WTC11 (cell line): ENCODE measurements around the gene PARP2. TPM values are rescaled to one million over a fixed set of nuclear protein-coding genes. Genes with fewer than 3 reads are reported as not detected.

Source experiments
- ELF4 ChIP-seq: sonication (generic); formaldehyde crosslinking; IDR thresholded peaks from 2 replicates; pipeline ENCODE4 v1.8.1; 2022; ENCODE audit warnings: low read depth, mild to moderate bottlenecking, moderate library complexity, missing genetic modification reagents
- FOXK1 ChIP-seq: sonication (generic); formaldehyde crosslinking; IDR thresholded peaks from 2 replicates; pipeline ENCODE4 v1.8.0; 2022; ENCODE audit warnings: mild to moderate bottlenecking, moderate library complexity, missing genetic modification reagents
- IRF2 ChIP-seq: sonication (generic); formaldehyde crosslinking; IDR thresholded peaks from 2 replicates; pipeline ENCODE4 v1.8.0; 2022; ENCODE audit warnings: low read depth, missing genetic modification reagents, borderline replicate concordance
- NR2C2 ChIP-seq: sonication (generic); formaldehyde crosslinking; IDR thresholded peaks from 2 replicates; pipeline ENCODE4 v1.8.0; 2022; ENCODE audit warnings: mild to moderate bottlenecking, missing genetic modification reagents
- TEAD1 ChIP-seq: sonication (generic); formaldehyde crosslinking; IDR thresholded peaks from 2 replicates; pipeline ENCODE4 v1.8.0; 2022; ENCODE audit warnings: mild to moderate bottlenecking, missing genetic modification reagents
- TEAD4 ChIP-seq: sonication (generic); formaldehyde crosslinking; IDR thresholded peaks from 2 replicates; pipeline ENCODE4 v1.8.0; 2022; ENCODE audit warnings: mild to moderate bottlenecking, missing genetic modification reagents
- total RNA-seq: library from RNA; stranded (reverse); gene quantifications from 3 replicates; pipeline ENCODE4 v1.2.3, GENCODE V29; 2021
- TF ChIP-seq, protein P1 (sequence below): fragments of 250-450 bp; sonication (Bioruptor Pico); conservative IDR thresholded peaks from 2 replicates; pipeline ENCODE4 v1.9.0; 2021; ENCODE audit warnings: mild to moderate bottlenecking
- TF ChIP-seq, protein P2 (sequence below): sonication (generic); formaldehyde crosslinking; IDR thresholded peaks from 2 replicates; pipeline ENCODE4 v1.8.0; 2023; ENCODE audit warnings: mild to moderate bottlenecking, missing genetic modification reagents
- TF ChIP-seq, protein P3 (sequence below): fragments of 250-450 bp; sonication (Bioruptor Pico); IDR thresholded peaks from 2 replicates; pipeline ENCODE4 v1.9.0; 2021; ENCODE audit warnings: mild to moderate bottlenecking, borderline replicate concordance
- TF ChIP-seq, protein P4 (sequence below): sonication (generic); formaldehyde crosslinking; IDR thresholded peaks from 2 replicates; pipeline ENCODE4 v1.8.1; 2022; ENCODE audit warnings: mild to moderate bottlenecking, missing genetic modification reagents, moderate library complexity, borderline replicate concordance
- TF ChIP-seq, protein P5 (sequence below): fragments of 250-450 bp; sonication (Bioruptor Pico); IDR thresholded peaks from 2 replicates; pipeline ENCODE4 v1.9.0; 2021; ENCODE audit warnings: mild to moderate bottlenecking
- TF ChIP-seq, protein P6 (sequence below): fragments of 250-450 bp; sonication (Bioruptor Pico); IDR thresholded peaks from 2 replicates; pipeline ENCODE4 v2.1.2; 2022; ENCODE audit warnings: mild to moderate bottlenecking, moderate library complexity

Gene PARP2
- total RNA-seq, 1 experiment from 2014 or later = 37.1 TPM

DNA sequence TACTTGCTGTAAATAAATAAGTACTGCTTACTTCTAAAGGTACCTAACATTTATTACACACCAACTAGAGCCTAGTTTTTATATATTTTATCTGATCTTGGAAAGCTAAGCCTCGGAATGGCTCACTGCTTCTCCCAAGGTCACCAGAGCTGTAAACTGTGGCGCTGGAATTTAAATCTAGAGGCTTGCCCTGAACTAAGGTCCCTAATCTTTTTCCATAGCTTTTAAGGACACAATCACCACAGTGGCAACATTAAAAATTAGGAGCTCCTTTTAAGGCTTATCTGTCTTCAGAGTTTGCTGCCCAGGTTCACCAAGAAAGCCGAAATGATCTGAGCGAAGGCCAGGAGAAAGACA is 11.0 kb upstream of the PARP2 start (continued):
- TF ChIP-seq, protein P1, sequence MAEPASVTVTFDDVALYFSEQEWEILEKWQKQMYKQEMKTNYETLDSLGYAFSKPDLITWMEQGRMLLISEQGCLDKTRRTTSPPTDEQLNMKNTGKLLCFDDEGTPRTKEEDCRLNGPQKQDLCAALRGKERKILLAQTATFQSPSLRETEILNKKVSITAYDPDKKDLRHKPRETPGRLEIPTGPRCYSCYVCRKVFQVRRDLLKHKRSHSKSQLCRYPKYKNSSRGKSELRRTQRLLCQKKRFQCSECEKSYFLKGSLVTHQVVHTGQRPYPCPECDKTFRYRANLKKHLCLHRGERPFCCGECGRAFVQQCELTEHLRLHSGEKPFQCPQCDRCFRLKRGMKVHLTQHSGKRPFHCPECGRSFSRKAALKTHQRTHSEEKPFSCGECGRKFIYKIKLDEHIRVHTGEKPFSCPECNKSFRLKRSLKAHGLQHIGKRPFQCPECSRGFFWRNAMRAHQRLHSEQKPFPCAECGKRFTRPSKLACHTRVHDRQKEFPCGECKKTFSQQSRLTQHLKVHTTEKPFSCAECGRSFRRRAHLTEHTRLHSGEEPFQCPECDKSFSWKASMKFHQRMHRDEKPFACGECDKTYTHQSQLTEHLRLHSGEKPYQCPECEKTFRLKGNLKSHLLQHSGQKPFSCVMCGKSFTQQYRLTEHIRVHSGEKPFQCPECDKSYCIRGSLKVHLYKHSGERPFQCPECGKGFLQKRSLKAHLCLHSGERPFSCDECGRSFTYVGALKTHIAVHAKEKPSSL (CRISPR knock-in tag) = no peak
- TF ChIP-seq TEAD4 (CRISPR knock-in tag) (no peak), TEAD1 (CRISPR knock-in tag) (no peak), ELF4 (CRISPR knock-in tag) (no peak), NR2C2 (CRISPR knock-in tag) (no peak), IRF2 (CRISPR knock-in tag) (no peak), FOXK1 (no peak)
- TF ChIP-seq, protein P2, sequence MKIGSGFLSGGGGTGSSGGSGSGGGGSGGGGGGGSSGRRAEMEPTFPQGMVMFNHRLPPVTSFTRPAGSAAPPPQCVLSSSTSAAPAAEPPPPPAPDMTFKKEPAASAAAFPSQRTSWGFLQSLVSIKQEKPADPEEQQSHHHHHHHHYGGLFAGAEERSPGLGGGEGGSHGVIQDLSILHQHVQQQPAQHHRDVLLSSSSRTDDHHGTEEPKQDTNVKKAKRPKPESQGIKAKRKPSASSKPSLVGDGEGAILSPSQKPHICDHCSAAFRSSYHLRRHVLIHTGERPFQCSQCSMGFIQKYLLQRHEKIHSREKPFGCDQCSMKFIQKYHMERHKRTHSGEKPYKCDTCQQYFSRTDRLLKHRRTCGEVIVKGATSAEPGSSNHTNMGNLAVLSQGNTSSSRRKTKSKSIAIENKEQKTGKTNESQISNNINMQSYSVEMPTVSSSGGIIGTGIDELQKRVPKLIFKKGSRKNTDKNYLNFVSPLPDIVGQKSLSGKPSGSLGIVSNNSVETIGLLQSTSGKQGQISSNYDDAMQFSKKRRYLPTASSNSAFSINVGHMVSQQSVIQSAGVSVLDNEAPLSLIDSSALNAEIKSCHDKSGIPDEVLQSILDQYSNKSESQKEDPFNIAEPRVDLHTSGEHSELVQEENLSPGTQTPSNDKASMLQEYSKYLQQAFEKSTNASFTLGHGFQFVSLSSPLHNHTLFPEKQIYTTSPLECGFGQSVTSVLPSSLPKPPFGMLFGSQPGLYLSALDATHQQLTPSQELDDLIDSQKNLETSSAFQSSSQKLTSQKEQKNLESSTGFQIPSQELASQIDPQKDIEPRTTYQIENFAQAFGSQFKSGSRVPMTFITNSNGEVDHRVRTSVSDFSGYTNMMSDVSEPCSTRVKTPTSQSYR = no peak
- TF ChIP-seq, protein P3, sequence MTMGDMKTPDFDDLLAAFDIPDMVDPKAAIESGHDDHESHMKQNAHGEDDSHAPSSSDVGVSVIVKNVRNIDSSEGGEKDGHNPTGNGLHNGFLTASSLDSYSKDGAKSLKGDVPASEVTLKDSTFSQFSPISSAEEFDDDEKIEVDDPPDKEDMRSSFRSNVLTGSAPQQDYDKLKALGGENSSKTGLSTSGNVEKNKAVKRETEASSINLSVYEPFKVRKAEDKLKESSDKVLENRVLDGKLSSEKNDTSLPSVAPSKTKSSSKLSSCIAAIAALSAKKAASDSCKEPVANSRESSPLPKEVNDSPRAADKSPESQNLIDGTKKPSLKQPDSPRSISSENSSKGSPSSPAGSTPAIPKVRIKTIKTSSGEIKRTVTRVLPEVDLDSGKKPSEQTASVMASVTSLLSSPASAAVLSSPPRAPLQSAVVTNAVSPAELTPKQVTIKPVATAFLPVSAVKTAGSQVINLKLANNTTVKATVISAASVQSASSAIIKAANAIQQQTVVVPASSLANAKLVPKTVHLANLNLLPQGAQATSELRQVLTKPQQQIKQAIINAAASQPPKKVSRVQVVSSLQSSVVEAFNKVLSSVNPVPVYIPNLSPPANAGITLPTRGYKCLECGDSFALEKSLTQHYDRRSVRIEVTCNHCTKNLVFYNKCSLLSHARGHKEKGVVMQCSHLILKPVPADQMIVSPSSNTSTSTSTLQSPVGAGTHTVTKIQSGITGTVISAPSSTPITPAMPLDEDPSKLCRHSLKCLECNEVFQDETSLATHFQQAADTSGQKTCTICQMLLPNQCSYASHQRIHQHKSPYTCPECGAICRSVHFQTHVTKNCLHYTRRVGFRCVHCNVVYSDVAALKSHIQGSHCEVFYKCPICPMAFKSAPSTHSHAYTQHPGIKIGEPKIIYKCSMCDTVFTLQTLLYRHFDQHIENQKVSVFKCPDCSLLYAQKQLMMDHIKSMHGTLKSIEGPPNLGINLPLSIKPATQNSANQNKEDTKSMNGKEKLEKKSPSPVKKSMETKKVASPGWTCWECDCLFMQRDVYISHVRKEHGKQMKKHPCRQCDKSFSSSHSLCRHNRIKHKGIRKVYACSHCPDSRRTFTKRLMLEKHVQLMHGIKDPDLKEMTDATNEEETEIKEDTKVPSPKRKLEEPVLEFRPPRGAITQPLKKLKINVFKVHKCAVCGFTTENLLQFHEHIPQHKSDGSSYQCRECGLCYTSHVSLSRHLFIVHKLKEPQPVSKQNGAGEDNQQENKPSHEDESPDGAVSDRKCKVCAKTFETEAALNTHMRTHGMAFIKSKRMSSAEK = no peak
- TF ChIP-seq, protein P4, sequence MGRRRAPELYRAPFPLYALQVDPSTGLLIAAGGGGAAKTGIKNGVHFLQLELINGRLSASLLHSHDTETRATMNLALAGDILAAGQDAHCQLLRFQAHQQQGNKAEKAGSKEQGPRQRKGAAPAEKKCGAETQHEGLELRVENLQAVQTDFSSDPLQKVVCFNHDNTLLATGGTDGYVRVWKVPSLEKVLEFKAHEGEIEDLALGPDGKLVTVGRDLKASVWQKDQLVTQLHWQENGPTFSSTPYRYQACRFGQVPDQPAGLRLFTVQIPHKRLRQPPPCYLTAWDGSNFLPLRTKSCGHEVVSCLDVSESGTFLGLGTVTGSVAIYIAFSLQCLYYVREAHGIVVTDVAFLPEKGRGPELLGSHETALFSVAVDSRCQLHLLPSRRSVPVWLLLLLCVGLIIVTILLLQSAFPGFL = no peak
- TF ChIP-seq, protein P5, sequence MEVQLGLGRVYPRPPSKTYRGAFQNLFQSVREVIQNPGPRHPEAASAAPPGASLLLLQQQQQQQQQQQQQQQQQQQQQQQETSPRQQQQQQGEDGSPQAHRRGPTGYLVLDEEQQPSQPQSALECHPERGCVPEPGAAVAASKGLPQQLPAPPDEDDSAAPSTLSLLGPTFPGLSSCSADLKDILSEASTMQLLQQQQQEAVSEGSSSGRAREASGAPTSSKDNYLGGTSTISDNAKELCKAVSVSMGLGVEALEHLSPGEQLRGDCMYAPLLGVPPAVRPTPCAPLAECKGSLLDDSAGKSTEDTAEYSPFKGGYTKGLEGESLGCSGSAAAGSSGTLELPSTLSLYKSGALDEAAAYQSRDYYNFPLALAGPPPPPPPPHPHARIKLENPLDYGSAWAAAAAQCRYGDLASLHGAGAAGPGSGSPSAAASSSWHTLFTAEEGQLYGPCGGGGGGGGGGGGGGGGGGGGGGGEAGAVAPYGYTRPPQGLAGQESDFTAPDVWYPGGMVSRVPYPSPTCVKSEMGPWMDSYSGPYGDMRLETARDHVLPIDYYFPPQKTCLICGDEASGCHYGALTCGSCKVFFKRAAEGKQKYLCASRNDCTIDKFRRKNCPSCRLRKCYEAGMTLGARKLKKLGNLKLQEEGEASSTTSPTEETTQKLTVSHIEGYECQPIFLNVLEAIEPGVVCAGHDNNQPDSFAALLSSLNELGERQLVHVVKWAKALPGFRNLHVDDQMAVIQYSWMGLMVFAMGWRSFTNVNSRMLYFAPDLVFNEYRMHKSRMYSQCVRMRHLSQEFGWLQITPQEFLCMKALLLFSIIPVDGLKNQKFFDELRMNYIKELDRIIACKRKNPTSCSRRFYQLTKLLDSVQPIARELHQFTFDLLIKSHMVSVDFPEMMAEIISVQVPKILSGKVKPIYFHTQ = no peak
- TF ChIP-seq, protein P6, sequence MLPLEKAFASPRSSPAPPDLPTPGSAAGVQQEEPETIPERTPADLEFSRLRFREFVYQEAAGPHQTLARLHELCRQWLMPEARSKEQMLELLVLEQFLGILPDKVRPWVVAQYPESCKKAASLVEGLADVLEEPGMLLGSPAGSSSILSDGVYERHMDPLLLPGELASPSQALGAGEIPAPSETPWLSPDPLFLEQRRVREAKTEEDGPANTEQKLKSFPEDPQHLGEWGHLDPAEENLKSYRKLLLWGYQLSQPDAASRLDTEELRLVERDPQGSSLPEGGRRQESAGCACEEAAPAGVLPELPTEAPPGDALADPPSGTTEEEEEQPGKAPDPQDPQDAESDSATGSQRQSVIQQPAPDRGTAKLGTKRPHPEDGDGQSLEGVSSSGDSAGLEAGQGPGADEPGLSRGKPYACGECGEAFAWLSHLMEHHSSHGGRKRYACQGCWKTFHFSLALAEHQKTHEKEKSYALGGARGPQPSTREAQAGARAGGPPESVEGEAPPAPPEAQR (CRISPR knock-in tag) = no peak
